HEK293T (cell line): ENCODE data around the gene C20orf204.

Experiments
- CTCF ChIA-PET: fragments of 350-600 bp; formaldehyde crosslinking; extraction: SDS; loops from one replicate; lab custom pipeline; 2021; ENCODE audit warnings: antibody characterized with exemption, inconsistent platforms; lab: Yijun Ruan, JAX
- POLR2A ChIA-PET: fragments of 350-600 bp; formaldehyde crosslinking; extraction: SDS; loops from one replicate; lab custom pipeline; 2020; ENCODE audit warnings: antibody characterized with exemption, inconsistent platforms; lab: Yijun Ruan, JAX
- DNase-seq: peaks from one replicate; pipeline ENCODE4 v3.0.0; 2012; ENCODE audit warnings: mixed read lengths; ENCODE audit errors: extremely low spot score
- ARNT ChIP-seq: fragments of 450-650 bp; IDR thresholded peaks from 2 replicates; pipeline ENCODE4 v1.6.1; 2017; ENCODE audit warnings: mild to moderate bottlenecking
- BHLHE40 ChIP-seq: fragments of 450-650 bp; IDR thresholded peaks from 2 replicates; pipeline ENCODE4 v1.6.1; 2016; ENCODE audit warnings: mild to moderate bottlenecking, moderate library complexity, borderline replicate concordance
- CTBP1 ChIP-seq: fragments of 450-650 bp; IDR thresholded peaks from 2 replicates; pipeline ENCODE4 v1.6.1; 2016; ENCODE audit warnings: borderline replicate concordance
- ELF4 ChIP-seq: fragments of 450-650 bp; IDR thresholded peaks from 2 replicates; pipeline ENCODE4 v1.6.1; 2017; ENCODE audit warnings: antibody characterized with exemption
- FOXA1 ChIP-seq: fragments of 450-650 bp; IDR thresholded peaks from 2 replicates; pipeline ENCODE4 v1.6.1; 2016; ENCODE audit warnings: mild to moderate bottlenecking
- FOXK2 ChIP-seq: fragments of 450-650 bp; IDR thresholded peaks from 2 replicates; pipeline ENCODE4 v1.6.1; 2016; ENCODE audit warnings: mild to moderate bottlenecking
- FOXM1 ChIP-seq: fragments of 450-650 bp; IDR thresholded peaks from 2 replicates; pipeline ENCODE4 v1.6.1; 2017; ENCODE audit warnings: mild to moderate bottlenecking, borderline replicate concordance
- HDGF ChIP-seq: fragments of 450-650 bp; IDR thresholded peaks from 2 replicates; pipeline ENCODE4 v1.6.1; 2017; ENCODE audit warnings: antibody characterized with exemption, borderline replicate concordance
- L3MBTL2 ChIP-seq: fragments of 450-650 bp; conservative IDR thresholded peaks from 2 replicates; pipeline ENCODE4 v1.6.1; 2016; ENCODE audit warnings: mild to moderate bottlenecking
- LEF1 ChIP-seq: fragments of 450-650 bp; IDR thresholded peaks from 2 replicates; pipeline ENCODE4 v1.6.1; 2017; ENCODE audit warnings: mild to moderate bottlenecking, borderline replicate concordance
- NFRKB ChIP-seq: fragments of 450-650 bp; IDR thresholded peaks from 2 replicates; pipeline ENCODE4 v1.6.1; 2016; ENCODE audit warnings: mild to moderate bottlenecking, moderate library complexity
- PKNOX1 ChIP-seq: fragments of 450-650 bp; IDR thresholded peaks from 2 replicates; pipeline ENCODE4 v1.6.1; 2016
- SP1 ChIP-seq: fragments of 450-650 bp; IDR thresholded peaks from 2 replicates; pipeline ENCODE4 v1.6.1; 2017
- SUZ12 ChIP-seq: fragments of 450-650 bp; IDR thresholded peaks from 2 replicates; pipeline ENCODE4 v1.6.1; 2016; ENCODE audit warnings: mild to moderate bottlenecking
- TARDBP ChIP-seq: fragments of 450-650 bp; IDR thresholded peaks from 2 replicates; pipeline ENCODE4 v1.6.1; 2016
- ZNF384 ChIP-seq: fragments of 450-650 bp; IDR thresholded peaks from 2 replicates; pipeline ENCODE4 v1.6.1; 2016

C20orf204 gene

GRCh38 chr20:64049878-64050260 is 13.9 kb downstream of the C20orf204 start:
- CTCF ChIA-PET, result no interaction called here
- POLR2A ChIA-PET, result interaction anchor here (1.3 kb wide), 1 partner anchor 13 kb away, joined by 8 read pairs; the partner anchor contains the start of gene TCEA2
- DNase-seq, result no peak
- TF ChIP-seq TARDBP, result no peak
- TF ChIP-seq PKNOX1, result no peak
- no peak for TF ChIP-seq SP1

- ChIA-PET POLR2A (interaction anchor here (1.3 kb wide), 1 partner anchor 12 kb away, joined by 8 read pairs; the partner anchor contains the start of gene TCEA2), CTCF (interaction anchor here (0.9 kb wide), 1 partner anchor 10 kb away, joined by 3 read pairs; no protein-coding TSS in a partner anchor)
- no peak for TF ChIP-seq NFRKB
- TF ChIP-seq PKNOX1, result no peak
- no peak for TF ChIP-seq ARNT
- TF ChIP-seq BHLHE40, result no peak
- TF ChIP-seq SP1, result no peak
- no peak for TF ChIP-seq LEF1
- TF ChIP-seq SUZ12, result no peak
- TF ChIP-seq TARDBP, result no peak
- no peak for TF ChIP-seq HDGF
- no peak for TF ChIP-seq FOXM1
- no peak for TF ChIP-seq CTBP1
- no peak for TF ChIP-seq FOXA1
- TF ChIP-seq ELF4, result no peak
- TF ChIP-seq ZNF384, result no peak
- no peak for TF ChIP-seq L3MBTL2
Observed at GRCh38 chr20:64050261-64051032, 14.5 kb downstream of the C20orf204 start.

GRCh38 chr20:64051033-64051452 is 15.1 kb downstream of the C20orf204 start:
- CTCF ChIA-PET, result interaction anchor here (0.9 kb wide), 1 partner anchor 9 kb away, joined by 3 read pairs; no protein-coding TSS in a partner anchor
- POLR2A ChIA-PET, result interaction anchor here (1.3 kb wide), 1 partner anchor 12 kb away, joined by 8 read pairs; the partner anchor contains the start of gene TCEA2
- no peak for DNase-seq
- no peak for TF ChIP-seq FOXA1
- TF ChIP-seq ZNF384, result no peak
- TF ChIP-seq ELF4, result no peak
- no peak for TF ChIP-seq BHLHE40
- no peak for TF ChIP-seq NFRKB
- TF ChIP-seq LEF1, result no peak
- TF ChIP-seq HDGF, result no peak
- no peak for TF ChIP-seq TARDBP
- TF ChIP-seq FOXM1, result no peak
- TF ChIP-seq L3MBTL2, result no peak
- no peak for TF ChIP-seq CTBP1
- no peak for TF ChIP-seq PKNOX1
- no peak for TF ChIP-seq SUZ12
- TF ChIP-seq SP1, result no peak
- TF ChIP-seq ARNT, result no peak
- no peak for TF ChIP-seq FOXK2

More at GRCh38 chr20:64050261-64051032, 14.5 kb downstream of the C20orf204 start:
- DNase-seq, result no peak

GRCh38 chr20:64051561-64052325 is 15.8 kb downstream of the C20orf204 start:
- ChIA-PET POLR2A (interaction anchor here (2.4 to 2.9 kb wide), 2 partner anchors 11 to 13 kb away, joined by 12 to 26 read pairs; partner anchors contain the start of gene TCEA2), CTCF (interaction anchor here (0.9 to 1.4 kb wide), 2 partner anchors 8 to 13 kb away, joined by 3 read pairs; no protein-coding TSS in a partner anchor)
- TF ChIP-seq ELF4 (no peak), FOXM1 (no peak), LEF1 (no peak), SP1 (no peak), FOXA1 (no peak), HDGF (no peak), ZNF384 (no peak), NFRKB (no peak), ARNT (no peak), L3MBTL2 (no peak), SUZ12 (no peak), BHLHE40 (no peak), FOXK2 (no peak), TARDBP (no peak), CTBP1 (no peak), PKNOX1 (no peak)
- DNase-seq, result no peak
